B cell (primary cell): ENCODE data around the gene ANK2. TPM values are rescaled to one million over a fixed set of nuclear protein-coding genes. Genes with fewer than 3 reads are reported as not detected.

Source experiments
- ATAC-seq: fragments of 200-7000 bp; cut with Tn5 transposase; one replicate; pipeline ENCODE4 v1.10.0; 2021; ENCODE audit warnings: low read depth, mild to moderate bottlenecking, moderate number of reproducible peaks, moderate library complexity
- CTCF ChIA-PET: fragments of 350-600 bp; sonication (Branson Sonifier 250); formaldehyde crosslinking; loops from one replicate; lab custom pipeline; 2021; ENCODE audit warnings: antibody characterized with exemption, inconsistent platforms; lab: Charles Lee
- POLR2A ChIA-PET: fragments of 350-600 bp; sonication (Branson Sonifier 250); formaldehyde crosslinking; loops from one replicate; lab custom pipeline; 2021; ENCODE audit warnings: antibody characterized with exemption; lab: Charles Lee
- DNase-seq: peaks from one replicate; pipeline ENCODE4 v3.0.0; 2013
- H2AFZ ChIP-seq: 2 replicates; pipeline ENCODE4 v1.6.1; 2012; ENCODE audit warnings: mild to moderate bottlenecking, low read depth, low read length; ENCODE audit not compliant: insufficient read depth, poor library complexity, severe bottlenecking
- H3K27ac ChIP-seq, 2 donors: 1 replicate in 1 of 2; 2 replicates in 1 of 2; pipeline ENCODE4 v1.5.1; 2012 to 2013; ENCODE audit warnings: low read length in 2 of 2, mild to moderate bottlenecking in 2 of 2, moderate library complexity in 1 of 2
- H3K27me3 ChIP-seq, 4 experiments: fragments of 200-600 bp in 1 of 4; sonication (generic) in 1 of 4; replicated peaks in 1 of 4; 1 replicate in 2 of 4; 2 replicates in 2 of 4; pipeline versions ENCODE4 v1.6.1 to v1.7.0; 2013 to 2016; ENCODE audit warnings: low read length in 3 of 4, mild to moderate bottlenecking in 2 of 4, mixed read lengths in 1 of 4, moderate library complexity in 1 of 4; ENCODE audit not compliant: insufficient read depth in 4 of 4, control insufficient read depth in 3 of 4; ENCODE audit errors: control extremely low read depth in 1 of 4
- H3K36me3 ChIP-seq, 2 experiments: replicated peaks in 1 of 2; 1 replicate in 1 of 2; 2 replicates in 1 of 2; pipeline versions ENCODE4 v1.6.1 to v1.7.1; 2013; ENCODE audit warnings: low read length in 1 of 2; ENCODE audit not compliant: insufficient read depth in 2 of 2, control insufficient read depth in 1 of 2; ENCODE audit errors: control extremely low read depth in 1 of 2, extremely low read depth in 1 of 2
- H3K4me1 ChIP-seq, 2 donors: fragments of 200-600 bp in 1 of 2; sonication (generic) in 1 of 2; 1 replicate in 1 of 2; 2 replicates in 1 of 2; pipeline versions ENCODE4 v1.5.1 to v1.6.1; 2013 to 2017; ENCODE audit warnings: low read length in 2 of 2; ENCODE audit not compliant: control insufficient read depth in 2 of 2, insufficient read depth in 2 of 2
- H3K4me2 ChIP-seq: replicated peaks from 2 replicates; pipeline ENCODE3; 2012; ENCODE audit warnings: mild to moderate bottlenecking, low read depth, low read length; ENCODE audit not compliant: poor library complexity, severe bottlenecking
- H3K4me3 ChIP-seq, 5 experiments: fragments of 200-600 bp in 1 of 5; sonication (generic) in 1 of 5; 1 replicate in 3 of 5; 2 replicates in 2 of 5; pipeline versions ENCODE4 v1.5.1 to v1.7.0; 2011 to 2016; ENCODE audit warnings: low read length in 4 of 5, mild to moderate bottlenecking in 4 of 5, low read depth in 2 of 5, control low read depth in 1 of 5, moderate library complexity in 1 of 5; ENCODE audit not compliant: insufficient read depth in 1 of 5; ENCODE audit errors: control extremely low read depth in 1 of 5, extremely low read depth in 1 of 5
- H3K79me2 ChIP-seq: fragments of 200-600 bp; sonication (generic); one replicate; pipeline ENCODE4 v1.6.0; 2016; ENCODE audit warnings: low read length; ENCODE audit not compliant: control insufficient read depth, insufficient read depth
- H3K9ac ChIP-seq: fragments of 200-600 bp; sonication (generic); 2 replicates; pipeline ENCODE4 v1.6.1; 2017; ENCODE audit warnings: mild to moderate bottlenecking, low read length, moderate library complexity
- H3K9me3 ChIP-seq, 3 donors: one replicate each; pipeline versions ENCODE4 v1.6.1 to v1.7.1; 2013; ENCODE audit warnings: low read length in 2 of 3; ENCODE audit not compliant: control insufficient read depth in 2 of 3, insufficient read depth in 1 of 3; ENCODE audit errors: control extremely low read depth in 1 of 3
- H4K20me1 ChIP-seq: 2 replicates; pipeline ENCODE4 v1.6.0; 2012; ENCODE audit warnings: mild to moderate bottlenecking, low read length; ENCODE audit not compliant: insufficient read depth, control insufficient read depth, poor library complexity, severe bottlenecking
- H3K27ac Mint-ChIP-seq: one replicate; pipeline ENCODE4 v1.8.0; 2021; ENCODE audit warnings: mixed read lengths
- H3K27me3 Mint-ChIP-seq: one replicate; pipeline ENCODE4 v1.8.0; 2021; ENCODE audit warnings: mixed read lengths
- H3K4me1 Mint-ChIP-seq: one replicate; pipeline ENCODE4 v1.8.0; 2021; ENCODE audit warnings: mixed read lengths
- H3K4me3 Mint-ChIP-seq: one replicate; pipeline ENCODE4 v1.8.0; 2021; ENCODE audit warnings: mixed read lengths
- H3K9me3 Mint-ChIP-seq: one replicate; pipeline ENCODE4 v1.8.0; 2022; ENCODE audit warnings: mixed read lengths; ENCODE audit not compliant: insufficient read depth
- EZH2 ChIP-seq: IDR thresholded peaks from 2 replicates; pipeline ENCODE4 v1.6.1; 2012; ENCODE audit warnings: borderline replicate concordance, low read depth, mild to moderate bottlenecking, moderate library complexity, low read length; ENCODE audit not compliant: insufficient read depth, poor library complexity, severe bottlenecking
- WGBS: methylation state at CpG from one replicate; pipeline ENCODE4 v1.1.5; 2013; ENCODE audit warnings: missing lambda C conversion rate; ENCODE audit not compliant: insufficient coverage; 5-methylcytosine and 5-hydroxymethylcytosine counted together
- intact Hi-C: fragments of 100-400 bp; cut with micrococcal nuclease; formaldehyde crosslinking; loops from one replicate; pipeline ENCODE4 v1.10.0; 2022
- polyA plus RNA-seq: library from polyadenylated mRNA; depleted of rRNA; stranded (reverse); fragments of >200 nt; gene quantifications from 2 replicates; pipeline ENCODE4 v1.2.3, GENCODE V29; 2012
- total RNA-seq, 2 donors: library from RNA; stranded (reverse); fragments of 120-200 nt in 1 of 2; gene quantifications; 1 replicate in 1 of 2; 2 replicates in 1 of 2; pipeline versions ENCODE4 v1.2.3 to v1.2.4, GENCODE V29; 2013 to 2022
- TF ChIP-seq, protein P1 (sequence below): fragments of 200-600 bp; IDR thresholded peaks from one replicate; pipeline ENCODE4 v1.8.0; 2022; ENCODE audit warnings: antibody characterized with exemption, mild to moderate bottlenecking

ANK2 gene
- total and polyA plus RNA-seq, 2 donors (not counting 1 experiment from before 2014, with no cell fraction given), result 0.16 to 3.6 TPM

GRCh38 chr4:113113151-113113550 is 63.7 kb downstream of the ANK2 start:
- Histone ChIP-seq H3K79me2 (no peaks in the 10 kb centered on the region), H3K4me1 (no peaks in the 10 kb centered on the region), H2AFZ (no peak overlapping the region), H3K4me2 (no peak overlapping the region), H3K9ac (no peak overlapping the region), H3K36me3 (no peaks in the 10 kb centered on the region), H3K4me3 (no peak overlapping the region), H4K20me1 (no peaks in the 10 kb centered on the region), H3K9me3 (no peaks in the 10 kb centered on the region), H3K27me3 (no peaks in the 10 kb centered on the region), H3K27ac (no peak overlapping the region)
- Mint-ChIP-seq H3K27me3 (no peaks in the 10 kb centered on the region), H3K9me3 (no peaks in the 10 kb centered on the region), H3K27ac (no peak overlapping the region), H3K4me1 (no peaks in the 10 kb centered on the region), H3K4me3 (no peak overlapping the region)
- POLR2A ChIA-PET, result no interaction called here
- CTCF ChIA-PET, result no interaction called here
- DNase-seq (no peak), ATAC-seq (no peak)
- intact Hi-C loops, result no loop called here
- WGBS, result no CpG with 5 or more reads among the region's 2 CpGs
- TF ChIP-seq EZH2, result no peak
- TF ChIP-seq, protein P1, sequence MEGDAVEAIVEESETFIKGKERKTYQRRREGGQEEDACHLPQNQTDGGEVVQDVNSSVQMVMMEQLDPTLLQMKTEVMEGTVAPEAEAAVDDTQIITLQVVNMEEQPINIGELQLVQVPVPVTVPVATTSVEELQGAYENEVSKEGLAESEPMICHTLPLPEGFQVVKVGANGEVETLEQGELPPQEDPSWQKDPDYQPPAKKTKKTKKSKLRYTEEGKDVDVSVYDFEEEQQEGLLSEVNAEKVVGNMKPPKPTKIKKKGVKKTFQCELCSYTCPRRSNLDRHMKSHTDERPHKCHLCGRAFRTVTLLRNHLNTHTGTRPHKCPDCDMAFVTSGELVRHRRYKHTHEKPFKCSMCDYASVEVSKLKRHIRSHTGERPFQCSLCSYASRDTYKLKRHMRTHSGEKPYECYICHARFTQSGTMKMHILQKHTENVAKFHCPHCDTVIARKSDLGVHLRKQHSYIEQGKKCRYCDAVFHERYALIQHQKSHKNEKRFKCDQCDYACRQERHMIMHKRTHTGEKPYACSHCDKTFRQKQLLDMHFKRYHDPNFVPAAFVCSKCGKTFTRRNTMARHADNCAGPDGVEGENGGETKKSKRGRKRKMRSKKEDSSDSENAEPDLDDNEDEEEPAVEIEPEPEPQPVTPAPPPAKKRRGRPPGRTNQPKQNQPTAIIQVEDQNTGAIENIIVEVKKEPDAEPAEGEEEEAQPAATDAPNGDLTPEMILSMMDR, result no peak

- Histone ChIP-seq H3K4me2 (no peak overlapping the region), H3K9ac (no peak overlapping the region), H3K27ac (no peak overlapping the region), H3K4me3 (no peak overlapping the region), H2AFZ (no peak overlapping the region), H4K20me1 (no peaks in the 10 kb centered on the region), H3K4me1 (no peaks in the 10 kb centered on the region), H3K9me3 (no peaks in the 10 kb centered on the region), H3K36me3 (no peaks in the 10 kb centered on the region), H3K27me3 (no peaks in the 10 kb centered on the region), H3K79me2 (no peaks in the 10 kb centered on the region)
- H3K27ac Mint-ChIP-seq, result no peak overlapping the region
- H3K4me3 Mint-ChIP-seq, result no peak overlapping the region
- no peaks in the 10 kb centered on the region for H3K4me1 Mint-ChIP-seq
- intact Hi-C loops, result no loop called here
- DNase-seq (no peak), ATAC-seq (no peak)
- WGBS, result no CpG with 5 or more reads among the region's 2 CpGs
- no peaks in the 10 kb centered on the region for H3K27me3 Mint-ChIP-seq
- CTCF ChIA-PET, result no interaction called here
- POLR2A ChIA-PET, result no interaction called here
- TF ChIP-seq, protein P1, result no peak
- no peak for TF ChIP-seq EZH2
- no peaks in the 10 kb centered on the region for H3K9me3 Mint-ChIP-seq
Measured at GRCh38 chr4:113114884-113115283, 65.4 kb downstream of the ANK2 start.
